ENCODE data around the gene EZH2.

Gene EZH2

DNA sequence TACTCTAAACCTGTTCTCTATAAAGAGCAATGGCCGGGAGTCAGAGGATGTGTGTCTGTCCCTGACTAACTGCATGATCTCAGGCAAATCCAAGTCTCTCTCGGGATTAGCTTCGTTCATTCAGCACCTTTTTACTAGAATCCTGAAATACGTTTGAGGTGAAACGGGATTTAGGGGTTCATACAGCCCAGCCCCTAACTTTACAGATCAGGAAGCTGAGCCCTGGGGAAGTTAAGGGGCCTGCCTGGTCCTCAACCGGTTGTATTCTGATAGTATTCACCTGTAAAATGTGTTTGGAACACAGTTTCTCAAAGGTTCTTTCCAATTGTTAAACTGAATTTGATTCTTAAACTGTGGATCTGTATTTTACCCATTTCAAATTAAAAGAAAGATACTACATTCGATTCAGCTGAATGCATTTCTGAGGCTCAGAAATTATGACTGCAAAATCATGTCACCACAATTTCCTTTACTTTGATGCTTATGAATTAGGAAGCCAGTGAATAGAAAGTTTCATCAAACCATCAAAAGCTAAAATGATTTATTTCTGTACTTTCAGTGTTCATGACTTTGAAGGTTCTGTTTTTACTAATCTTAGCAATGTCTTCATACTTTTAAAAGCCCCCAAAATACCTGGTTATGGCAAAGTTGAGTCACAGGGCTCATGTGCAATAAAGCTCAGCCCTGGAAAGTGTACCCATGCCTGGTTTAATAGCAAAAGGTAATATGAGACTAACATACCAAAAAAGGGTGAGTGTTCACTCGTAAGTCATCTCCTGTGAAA is 28.9 kb upstream of the EZH2 start:
- no peaks in the 10 kb centered on the region for H3K27me3 Mint-ChIP-seq
- peaks cover 78% of the 10 kb centered on the region for H3K4me1 Mint-ChIP-seq
- H3K36me3 Mint-ChIP-seq (ENCODE audit: low read depth) = no peaks in the 10 kb centered on the region
- H3K4me3 Mint-ChIP-seq = peak overlapping the region; percentile 69
- ATAC-seq (peak; percentile 71), DNase-seq (peak; percentile 51)
- H3K9me3 Mint-ChIP-seq = no peaks in the 10 kb centered on the region
- peak overlapping the region; percentile 99 for H3K27ac Mint-ChIP-seq

DNA sequence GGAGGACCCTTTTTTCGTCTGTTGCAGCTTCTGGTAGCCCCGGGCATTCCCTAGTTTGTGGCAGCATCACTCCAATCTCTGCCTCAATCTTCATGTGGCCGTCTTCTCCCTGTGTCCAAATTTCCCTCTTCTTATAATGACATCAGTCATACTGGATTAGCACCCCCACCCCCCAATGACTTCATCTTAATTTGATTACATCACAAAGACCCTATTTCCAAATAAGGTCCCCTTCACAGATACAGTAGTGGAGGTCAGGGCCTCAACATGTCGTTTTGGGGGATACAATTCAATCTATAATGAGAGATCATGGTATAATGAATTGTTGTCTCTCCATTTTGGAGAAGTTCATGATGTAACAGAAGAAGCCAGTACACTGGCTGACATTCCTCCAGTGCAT is 28.1 kb upstream of the EZH2 start:
- Mint-ChIP-seq H3K27ac (peak overlapping the region; percentile 99), H3K4me1 (peaks cover 78% of the 10 kb centered on the region), H3K9me3 (no peaks in the 10 kb centered on the region), H3K27me3 (no peaks in the 10 kb centered on the region), H3K4me3 (peak overlapping the region; percentile 69), H3K36me3 (ENCODE audit: low read depth) (no peaks in the 10 kb centered on the region)
- DNase-seq (peak; percentile 32), ATAC-seq (no peak)

DNA sequence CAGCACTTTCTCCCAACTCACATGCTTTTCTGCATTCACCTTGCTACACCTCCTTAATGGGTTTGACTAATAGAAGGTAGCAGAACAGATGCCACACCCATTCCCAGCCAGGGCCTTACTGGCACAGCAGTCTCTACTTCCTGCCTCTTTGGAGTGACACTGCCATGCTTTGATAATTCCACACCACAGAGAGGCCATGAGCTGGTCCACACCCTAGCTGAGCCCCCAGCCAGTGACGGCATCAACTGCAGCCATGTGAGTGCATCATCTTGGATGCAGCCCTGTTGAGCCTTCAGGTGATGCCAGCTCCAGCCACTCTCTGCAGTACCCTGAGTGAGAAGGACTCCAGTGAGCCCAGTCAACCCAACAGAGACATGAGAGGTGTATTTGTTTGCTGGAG is 27.5 kb upstream of the EZH2 start:
- Mint-ChIP-seq H3K4me1 (peaks cover 76% of the 10 kb centered on the region), H3K4me3 (peak overlapping the region; percentile 69), H3K27me3 (no peaks in the 10 kb centered on the region), H3K27ac (peak overlapping the region; percentile 99), H3K36me3 (ENCODE audit: low read depth) (no peaks in the 10 kb centered on the region), H3K9me3 (no peaks in the 10 kb centered on the region)
- ATAC-seq (no peak), DNase-seq (peak; percentile 20)

DNA sequence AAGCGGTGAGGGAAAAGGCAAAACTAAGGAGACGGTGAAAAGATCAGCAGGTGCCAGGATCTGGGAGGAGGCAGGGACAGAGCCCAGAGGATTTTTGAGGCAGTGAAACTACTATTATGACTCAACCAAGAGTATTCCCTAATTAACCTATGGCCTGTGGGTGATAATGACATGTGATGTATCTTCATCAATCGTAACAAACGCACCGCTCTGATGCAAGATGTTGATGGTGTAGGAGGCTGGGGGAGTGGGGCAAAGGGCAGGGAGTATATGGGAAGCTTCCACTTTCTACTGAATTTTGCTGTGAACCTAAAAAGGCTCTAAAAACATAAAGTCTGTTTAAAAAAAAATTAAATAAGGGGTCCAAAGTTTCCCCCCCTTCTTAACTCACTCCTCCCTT is 25.5 kb upstream of the EZH2 start:
- no peaks in the 10 kb centered on the region for H3K27me3 Mint-ChIP-seq
- H3K27ac Mint-ChIP-seq = no peak overlapping the region
- DNase-seq = no peak
- H3K4me1 Mint-ChIP-seq = peaks cover 59% of the 10 kb centered on the region
- no peaks in the 10 kb centered on the region for H3K9me3 Mint-ChIP-seq
- H3K36me3 Mint-ChIP-seq (ENCODE audit: low read depth) = no peaks in the 10 kb centered on the region
- H3K4me3 Mint-ChIP-seq = no peak overlapping the region
- no peak for ATAC-seq

DNA sequence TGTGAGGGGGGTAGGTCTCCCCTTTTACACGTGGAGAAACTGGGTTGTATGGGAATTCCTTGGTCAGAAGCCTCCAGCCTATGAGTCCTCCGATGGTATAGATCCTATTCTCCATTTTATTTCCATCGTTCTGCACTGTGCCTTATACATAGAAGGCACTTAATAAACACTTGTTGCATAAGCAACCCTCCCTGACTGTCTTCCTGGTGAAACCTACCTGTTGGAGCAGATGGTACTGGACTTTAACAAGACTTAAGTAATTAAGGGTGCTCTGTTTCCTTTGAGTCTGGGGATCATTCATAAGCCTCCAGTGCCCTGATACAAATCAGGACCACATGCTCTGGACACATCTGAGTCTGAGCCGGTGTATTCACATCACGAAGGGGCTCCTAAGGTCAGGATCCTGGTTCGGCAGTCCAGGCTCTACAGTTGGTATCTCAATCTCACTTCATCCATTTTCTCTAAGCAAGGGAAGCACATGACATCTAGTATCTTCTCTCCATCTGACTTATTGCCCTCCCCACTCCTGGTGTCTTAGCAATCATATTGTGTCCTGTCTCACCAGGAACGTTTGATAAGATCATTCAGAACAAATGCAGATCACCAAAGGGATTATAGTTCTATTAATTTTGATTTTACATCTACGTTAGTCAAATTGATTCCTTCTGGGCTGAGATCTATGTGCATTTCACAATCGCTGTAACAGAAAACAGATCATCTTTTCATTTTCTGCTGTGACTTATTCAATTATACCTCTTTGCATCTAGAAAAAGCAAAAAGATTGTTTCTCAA is 22.8 kb upstream of the EZH2 start:
- Mint-ChIP-seq H3K36me3 (ENCODE audit: low read depth) (no peaks in the 10 kb centered on the region), H3K9me3 (no peaks in the 10 kb centered on the region), H3K4me3 (no peak overlapping the region), H3K27me3 (no peaks in the 10 kb centered on the region), H3K4me1 (peaks cover 46% of the 10 kb centered on the region), H3K27ac (no peak overlapping the region)
- ATAC-seq (no peak), DNase-seq (no peak)

DNA sequence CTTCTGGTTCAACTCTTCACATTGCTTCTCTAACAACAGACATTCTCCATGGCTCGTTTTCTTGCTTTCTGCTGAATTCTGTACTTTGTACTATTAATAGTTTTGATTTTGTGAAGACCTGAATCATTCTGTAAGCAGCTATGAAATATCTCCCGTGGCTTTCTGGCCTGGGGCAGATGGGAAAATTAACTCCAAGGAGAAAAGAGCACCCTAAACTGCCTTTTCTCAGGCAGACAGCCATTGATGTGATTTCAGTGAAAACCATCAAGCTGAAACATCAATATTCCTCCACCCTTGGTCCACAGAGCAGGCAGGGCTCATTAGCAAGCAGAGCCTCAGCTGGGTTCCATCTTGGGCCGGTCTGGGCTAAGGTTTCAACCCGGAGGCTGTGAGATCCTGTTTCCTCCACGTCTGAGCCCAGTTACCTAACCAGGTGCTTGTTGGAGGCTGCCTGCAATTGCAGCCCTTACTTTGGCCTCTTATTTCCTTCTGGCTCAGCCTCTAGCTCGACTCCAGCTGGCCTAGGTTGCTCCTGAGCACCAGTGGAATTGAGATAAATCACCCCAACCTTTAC is 21.1 kb upstream of the EZH2 start:
- Mint-ChIP-seq H3K27me3 (no peaks in the 10 kb centered on the region), H3K4me1 (peaks cover 36% of the 10 kb centered on the region), H3K27ac (no peak overlapping the region), H3K4me3 (no peak overlapping the region), H3K36me3 (ENCODE audit: low read depth) (no peaks in the 10 kb centered on the region), H3K9me3 (no peaks in the 10 kb centered on the region)
- ATAC-seq = no peak
- DNase-seq = no peak

DNA sequence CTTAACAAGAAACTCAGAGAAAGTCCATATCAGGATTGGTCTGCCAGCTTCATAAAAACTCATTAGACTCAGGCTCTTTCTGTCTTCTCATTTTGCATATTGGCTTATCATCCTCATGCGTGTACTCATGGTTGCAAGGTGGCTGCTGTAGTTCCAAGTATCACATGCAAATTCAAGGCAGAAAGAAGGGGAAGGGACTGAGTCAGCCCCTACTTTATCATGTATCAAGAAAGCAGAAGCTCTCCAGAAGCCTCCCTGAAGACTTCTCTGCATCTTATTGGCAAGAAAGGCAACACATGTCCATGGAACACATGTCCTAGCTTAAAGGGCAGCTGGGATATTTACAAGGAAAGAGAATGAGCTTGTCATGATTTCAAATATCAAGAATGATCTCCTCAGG is 19.4 kb upstream of the EZH2 start:
- Mint-ChIP-seq H3K4me3 (no peak overlapping the region), H3K36me3 (ENCODE audit: low read depth) (no peaks in the 10 kb centered on the region), H3K27me3 (no peaks in the 10 kb centered on the region), H3K4me1 (peaks cover 26% of the 10 kb centered on the region), H3K9me3 (no peaks in the 10 kb centered on the region), H3K27ac (no peak overlapping the region)
- DNase-seq = no peak
- ATAC-seq = peak; percentile 60

DNA sequence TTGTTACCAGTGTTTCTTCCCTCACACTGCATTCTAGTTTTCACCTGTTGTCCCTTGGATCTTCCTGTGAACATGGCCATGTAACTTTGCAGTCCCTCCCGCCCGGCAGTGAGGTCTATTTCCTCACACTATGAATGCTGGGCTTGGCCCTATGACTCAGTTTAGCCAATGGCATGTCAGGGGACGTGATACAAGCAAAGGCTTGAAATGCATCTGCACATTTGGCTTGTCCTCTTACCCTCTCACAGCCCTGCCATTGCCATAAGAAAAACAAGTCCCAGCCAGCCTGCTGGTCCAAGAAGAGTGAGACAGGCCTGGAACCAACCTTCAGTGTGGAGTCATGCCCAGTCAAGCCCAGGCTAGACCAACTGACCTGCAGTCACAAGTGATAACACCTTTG is 17.1 kb upstream of the EZH2 start:
- H3K4me1 Mint-ChIP-seq = peaks cover 26% of the 10 kb centered on the region

DNA sequence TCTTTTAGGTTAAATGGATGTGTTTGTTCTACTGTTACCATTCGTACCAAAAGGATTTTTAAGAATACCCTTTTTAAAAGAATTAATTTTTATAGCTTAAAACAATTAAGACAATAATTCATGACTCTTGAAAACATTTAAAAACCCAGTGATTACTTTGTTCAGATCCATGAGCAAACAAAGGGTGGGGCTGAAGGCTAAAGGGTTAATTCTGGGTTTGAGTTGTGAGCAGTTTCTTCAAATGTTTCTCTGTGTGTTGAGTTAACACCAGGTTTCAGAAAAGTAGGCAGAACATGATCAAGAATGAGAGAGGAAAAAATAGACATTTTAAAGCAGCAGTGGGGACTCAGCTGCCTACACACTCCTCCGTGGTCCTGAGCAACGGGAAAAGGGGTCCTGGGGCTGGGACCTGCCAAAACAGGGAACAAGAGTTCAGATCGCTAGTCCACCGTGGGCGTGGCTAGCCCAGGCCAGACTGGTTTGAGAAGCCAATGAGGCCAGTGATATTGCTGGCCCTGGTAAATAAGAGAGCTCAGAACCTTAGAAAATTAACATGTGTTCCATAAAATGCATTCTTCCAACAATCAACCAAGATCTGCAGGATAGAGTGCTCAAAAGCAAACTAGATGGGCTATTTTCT is 14.9 kb upstream of the EZH2 start:
- H3K36me3 Mint-ChIP-seq (ENCODE audit: low read depth) = no peaks in the 10 kb centered on the region

More for the DNA sequence above, 17.1 kb upstream of the EZH2 start:
- Mint-ChIP-seq H3K9me3 (no peaks in the 10 kb centered on the region), H3K27ac (no peak overlapping the region), H3K27me3 (no peaks in the 10 kb centered on the region), H3K4me3 (no peak overlapping the region), H3K36me3 (ENCODE audit: low read depth) (no peaks in the 10 kb centered on the region)
- DNase-seq = no peak
- peak; percentile 49 for ATAC-seq

DNA sequence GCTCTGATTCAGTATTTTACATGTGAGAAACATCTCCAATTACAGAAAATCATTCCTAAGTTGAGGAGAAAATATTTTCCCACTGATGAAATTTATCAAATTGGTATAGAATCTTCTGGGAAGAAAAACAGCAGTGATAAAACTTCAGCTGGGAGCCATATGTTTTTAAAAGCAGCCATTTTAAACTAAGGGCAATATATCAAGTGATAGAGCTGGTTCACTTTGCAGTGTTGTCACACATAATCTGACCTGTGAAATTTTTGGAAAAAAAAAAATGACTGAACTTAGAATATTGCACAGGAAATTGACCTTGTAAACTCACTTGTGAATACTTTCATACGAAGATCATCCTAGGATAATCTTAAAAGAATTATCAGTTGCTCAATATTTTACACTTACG is 10.5 kb upstream of the EZH2 start:
- peaks cover 2% of the 10 kb centered on the region for H3K27me3 Mint-ChIP-seq
- H3K27ac Mint-ChIP-seq = no peak overlapping the region
- DNase-seq = no peak
- peaks cover 16% of the 10 kb centered on the region for H3K4me1 Mint-ChIP-seq
- H3K36me3 Mint-ChIP-seq (ENCODE audit: low read depth) = no peaks in the 10 kb centered on the region
- no peak overlapping the region for H3K4me3 Mint-ChIP-seq
- no peaks in the 10 kb centered on the region for H3K9me3 Mint-ChIP-seq
- no peak for ATAC-seq

More for the DNA sequence above, 14.9 kb upstream of the EZH2 start:
- no peak overlapping the region for H3K4me3 Mint-ChIP-seq
- peak overlapping the region; percentile 53 for H3K27ac Mint-ChIP-seq
- no peaks in the 10 kb centered on the region for H3K9me3 Mint-ChIP-seq
- H3K4me1 Mint-ChIP-seq = peaks cover 23% of the 10 kb centered on the region
- no peak for ATAC-seq
- no peaks in the 10 kb centered on the region for H3K27me3 Mint-ChIP-seq
- DNase-seq = no peak

DNA sequence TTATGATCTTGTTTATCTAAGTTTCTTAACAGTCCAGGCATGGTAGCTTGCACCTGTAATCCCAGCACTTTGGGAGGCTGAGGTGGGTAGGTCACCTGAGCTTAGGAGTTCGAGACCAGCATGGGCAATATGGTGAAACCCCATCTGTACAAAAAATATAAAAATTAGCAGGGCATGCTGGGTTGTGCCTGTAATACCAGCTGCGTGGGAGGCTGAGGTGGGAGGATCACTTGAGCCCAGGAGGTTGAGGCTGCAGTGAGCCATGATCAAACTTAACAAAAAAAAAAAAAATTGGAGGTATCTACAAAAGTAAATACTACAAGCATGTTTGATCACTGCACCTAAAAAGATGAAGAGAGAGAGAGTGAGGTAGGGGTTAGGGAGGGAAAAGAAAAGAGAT is 9.0 kb upstream of the EZH2 start:
- Mint-ChIP-seq H3K9me3 (no peaks in the 10 kb centered on the region), H3K27ac (no peak overlapping the region), H3K4me3 (no peak overlapping the region), H3K36me3 (ENCODE audit: low read depth) (no peaks in the 10 kb centered on the region), H3K4me1 (peaks cover 15% of the 10 kb centered on the region), H3K27me3 (peaks cover 2% of the 10 kb centered on the region)
- DNase-seq = no peak
- no peak for ATAC-seq

DNA sequence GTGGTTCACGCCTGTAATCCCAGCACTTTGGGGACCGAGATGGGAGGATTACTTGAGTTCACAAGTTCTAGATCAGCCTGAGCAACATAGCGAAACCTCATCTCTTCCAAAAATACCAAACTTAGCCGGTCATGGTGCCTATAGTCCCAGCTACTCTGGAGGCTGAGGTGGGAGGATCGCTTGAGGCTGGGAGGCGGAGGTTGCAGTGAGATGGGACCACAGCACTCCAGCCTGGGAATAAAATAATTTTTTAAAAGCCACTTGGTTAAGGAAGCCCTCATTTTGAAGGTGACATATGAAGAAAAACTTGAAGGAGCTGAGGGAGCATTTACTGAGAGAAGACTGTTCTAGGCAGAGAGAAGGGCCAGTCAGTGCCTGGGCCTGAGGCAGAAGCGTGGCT is 4.2 kb upstream of the EZH2 start:
- Mint-ChIP-seq H3K36me3 (ENCODE audit: low read depth) (peaks cover 11% of the 10 kb centered on the region), H3K4me3 (no peak overlapping the region), H3K27me3 (no peaks in the 10 kb centered on the region), H3K4me1 (peaks cover 25% of the 10 kb centered on the region), H3K9me3 (no peaks in the 10 kb centered on the region), H3K27ac (peak overlapping the region; percentile 3)
- no peak for ATAC-seq
- DNase-seq = no peak

DNA sequence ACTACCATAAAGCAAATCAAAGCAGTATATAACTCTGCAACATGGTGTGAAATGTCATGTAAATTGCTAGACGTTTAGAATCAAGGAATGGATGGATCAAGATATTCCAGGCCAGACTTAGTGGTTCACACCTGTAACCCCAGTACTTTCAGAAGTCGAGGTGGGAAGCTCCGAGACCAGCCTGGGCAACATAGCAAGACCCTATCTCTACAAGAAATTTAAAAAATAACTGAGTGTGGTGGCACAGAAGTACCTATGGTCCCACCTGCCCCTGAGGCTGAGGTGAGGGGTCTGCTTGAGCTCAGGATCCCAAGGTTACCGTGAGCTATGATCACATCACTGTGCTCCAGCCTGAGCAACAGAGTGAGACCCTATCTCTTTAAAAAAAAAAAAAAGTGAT is 2.8 kb upstream of the EZH2 start:
- Mint-ChIP-seq H3K4me3 (no peak overlapping the region), H3K4me1 (peaks cover 22% of the 10 kb centered on the region), H3K27me3 (no peaks in the 10 kb centered on the region), H3K27ac (no peak overlapping the region), H3K9me3 (no peaks in the 10 kb centered on the region), H3K36me3 (ENCODE audit: low read depth) (peaks cover 19% of the 10 kb centered on the region)
- DNase-seq (no peak), ATAC-seq (no peak)

DNA sequence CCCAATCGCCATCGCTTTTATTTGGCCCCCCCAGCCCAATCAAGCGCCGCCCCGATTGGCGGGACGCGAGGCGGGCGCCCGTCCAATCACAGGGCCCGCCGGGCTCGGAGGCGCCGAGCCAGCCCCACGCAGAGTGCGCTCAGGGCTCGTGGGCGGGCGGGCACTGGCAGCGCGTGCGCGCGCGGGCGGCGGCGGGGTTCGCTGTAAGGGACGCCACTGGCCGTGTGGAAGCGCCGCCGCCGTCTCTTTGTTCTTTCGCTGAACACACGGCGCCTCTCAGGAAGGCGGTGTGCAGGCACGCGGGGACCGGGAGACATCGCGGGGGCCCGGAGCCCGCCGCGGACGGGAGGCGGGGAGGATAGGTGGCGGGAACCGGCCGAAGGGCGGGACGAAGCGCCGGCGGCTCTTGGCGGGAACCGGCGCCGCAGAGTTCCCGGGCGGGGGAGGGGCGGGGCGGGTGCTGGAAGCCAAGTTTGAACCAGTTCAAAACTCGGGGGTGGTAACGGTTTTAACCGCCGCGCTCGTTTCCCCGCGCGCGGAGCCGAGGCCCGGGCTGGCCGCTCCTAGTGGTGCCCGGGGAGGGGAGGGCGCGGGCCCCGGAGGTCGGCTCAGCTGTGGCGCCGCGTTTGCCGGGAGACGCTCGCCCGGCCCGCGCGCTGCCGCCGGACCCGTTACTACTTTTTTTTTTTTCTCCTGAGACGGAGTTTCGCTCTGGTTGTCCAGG is 370 bp upstream of the EZH2 start:
- no peaks in the 10 kb centered on the region for H3K9me3 Mint-ChIP-seq
- peak overlapping the region; percentile 95 for H3K4me3 Mint-ChIP-seq
- ATAC-seq (peak; percentile 95), DNase-seq (peak; percentile 94)
- peak overlapping the region; percentile 98 for H3K27ac Mint-ChIP-seq
- H3K36me3 Mint-ChIP-seq (ENCODE audit: low read depth) = peaks cover 34% of the 10 kb centered on the region
- no peaks in the 10 kb centered on the region for H3K27me3 Mint-ChIP-seq
- H3K4me1 Mint-ChIP-seq = peaks cover 38% of the 10 kb centered on the region

All from activated naive CD8-positive, alpha-beta T cell treated with anti-CD3 and anti-CD28 coated beads, Interleukin-2, amount 50 U/mL, for 24 hours (primary cell).